ENCODE data around the gene MYLK2. TPM values are rescaled to one million over a fixed set of nuclear protein-coding genes. Genes with fewer than 3 reads are reported as not detected.
"Not testable (repeated sequence)": the region's sequence is repeated elsewhere in the genome, so short reads cannot be mapped to it uniquely, and the experiment has no call there.

The MYLK2 gene
- total RNA-seq, 1 donor from 2014 or later: 2.9 TPM

DNA sequence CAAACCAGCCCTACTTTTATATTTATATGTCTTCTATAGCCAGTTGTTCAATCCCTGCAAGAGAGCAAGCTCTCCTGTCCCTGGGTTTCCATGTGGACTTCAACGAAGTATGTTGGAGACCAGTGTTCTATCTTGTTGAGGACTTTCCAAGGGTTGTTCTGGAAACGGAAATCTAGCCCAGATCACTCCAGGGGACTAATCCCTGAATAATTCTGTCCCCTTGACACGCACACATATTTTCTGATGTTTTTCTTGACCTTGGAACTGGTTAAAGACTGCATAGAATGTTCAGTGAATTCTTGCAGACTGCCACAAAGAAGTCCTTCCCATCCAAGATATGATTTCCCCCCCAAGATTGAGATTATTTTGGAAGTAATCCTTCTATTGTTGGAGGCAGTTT lies 9.5 kb upstream of the MYLK2 start:
- no peak for DNase-seq (ENCODE audit: low spot score)
- peaks cover 76% of the 10 kb centered on the region for H3K4me1 Mint-ChIP-seq (ENCODE audit: low read depth)
- peak overlapping the region; percentile 99 for H3K27ac Mint-ChIP-seq (ENCODE audit: unreplicated experiment)
- H3K4me3 Mint-ChIP-seq (ENCODE audit: unreplicated experiment): no peak overlapping the region
- no peaks in the 10 kb centered on the region for H3K9me3 Mint-ChIP-seq (ENCODE audit: low read depth)
- H3K36me3 Mint-ChIP-seq (ENCODE audit: low read depth): peaks cover 3% of the 10 kb centered on the region
- TF ChIP-seq, protein P1, sequence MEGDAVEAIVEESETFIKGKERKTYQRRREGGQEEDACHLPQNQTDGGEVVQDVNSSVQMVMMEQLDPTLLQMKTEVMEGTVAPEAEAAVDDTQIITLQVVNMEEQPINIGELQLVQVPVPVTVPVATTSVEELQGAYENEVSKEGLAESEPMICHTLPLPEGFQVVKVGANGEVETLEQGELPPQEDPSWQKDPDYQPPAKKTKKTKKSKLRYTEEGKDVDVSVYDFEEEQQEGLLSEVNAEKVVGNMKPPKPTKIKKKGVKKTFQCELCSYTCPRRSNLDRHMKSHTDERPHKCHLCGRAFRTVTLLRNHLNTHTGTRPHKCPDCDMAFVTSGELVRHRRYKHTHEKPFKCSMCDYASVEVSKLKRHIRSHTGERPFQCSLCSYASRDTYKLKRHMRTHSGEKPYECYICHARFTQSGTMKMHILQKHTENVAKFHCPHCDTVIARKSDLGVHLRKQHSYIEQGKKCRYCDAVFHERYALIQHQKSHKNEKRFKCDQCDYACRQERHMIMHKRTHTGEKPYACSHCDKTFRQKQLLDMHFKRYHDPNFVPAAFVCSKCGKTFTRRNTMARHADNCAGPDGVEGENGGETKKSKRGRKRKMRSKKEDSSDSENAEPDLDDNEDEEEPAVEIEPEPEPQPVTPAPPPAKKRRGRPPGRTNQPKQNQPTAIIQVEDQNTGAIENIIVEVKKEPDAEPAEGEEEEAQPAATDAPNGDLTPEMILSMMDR (IDR thresholded peaks at IDR 0.05): no peak
- no peaks in the 10 kb centered on the region for H3K27me3 Mint-ChIP-seq (ENCODE audit: low read depth)

DNA sequence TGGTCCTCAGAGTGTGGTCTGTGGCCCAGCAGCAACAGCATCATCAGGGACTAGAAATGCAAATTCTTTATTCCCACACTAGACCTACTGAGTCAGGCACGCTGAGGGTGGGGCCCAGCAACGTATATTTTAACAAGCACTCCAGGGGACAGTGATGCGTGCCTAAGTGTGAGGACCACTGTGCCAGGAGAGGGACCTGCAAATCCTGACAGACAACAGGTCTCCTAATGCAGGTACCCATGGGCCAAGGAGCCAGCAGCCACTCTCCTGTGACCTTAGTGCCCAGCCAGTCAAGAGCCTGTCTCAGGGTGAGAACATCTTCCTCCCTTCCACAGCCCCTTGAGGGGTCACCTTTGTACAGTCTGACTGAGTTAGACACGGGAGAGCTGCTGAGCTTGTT lies 8.0 kb upstream of the MYLK2 start:
- peaks cover 77% of the 10 kb centered on the region for H3K4me1 Mint-ChIP-seq (ENCODE audit: low read depth)
- peak overlapping the region; percentile 99 for H3K27ac Mint-ChIP-seq (ENCODE audit: unreplicated experiment)
- H3K36me3 Mint-ChIP-seq (ENCODE audit: low read depth): peaks cover 3% of the 10 kb centered on the region
- no peaks in the 10 kb centered on the region for H3K9me3 Mint-ChIP-seq (ENCODE audit: low read depth)
- peak overlapping the region; percentile 14 for H3K4me3 Mint-ChIP-seq (ENCODE audit: unreplicated experiment)
- TF ChIP-seq, protein P1 (IDR thresholded peaks at IDR 0.05): no peak
- no peak for DNase-seq (ENCODE audit: low spot score)
- no peaks in the 10 kb centered on the region for H3K27me3 Mint-ChIP-seq (ENCODE audit: low read depth)

DNA sequence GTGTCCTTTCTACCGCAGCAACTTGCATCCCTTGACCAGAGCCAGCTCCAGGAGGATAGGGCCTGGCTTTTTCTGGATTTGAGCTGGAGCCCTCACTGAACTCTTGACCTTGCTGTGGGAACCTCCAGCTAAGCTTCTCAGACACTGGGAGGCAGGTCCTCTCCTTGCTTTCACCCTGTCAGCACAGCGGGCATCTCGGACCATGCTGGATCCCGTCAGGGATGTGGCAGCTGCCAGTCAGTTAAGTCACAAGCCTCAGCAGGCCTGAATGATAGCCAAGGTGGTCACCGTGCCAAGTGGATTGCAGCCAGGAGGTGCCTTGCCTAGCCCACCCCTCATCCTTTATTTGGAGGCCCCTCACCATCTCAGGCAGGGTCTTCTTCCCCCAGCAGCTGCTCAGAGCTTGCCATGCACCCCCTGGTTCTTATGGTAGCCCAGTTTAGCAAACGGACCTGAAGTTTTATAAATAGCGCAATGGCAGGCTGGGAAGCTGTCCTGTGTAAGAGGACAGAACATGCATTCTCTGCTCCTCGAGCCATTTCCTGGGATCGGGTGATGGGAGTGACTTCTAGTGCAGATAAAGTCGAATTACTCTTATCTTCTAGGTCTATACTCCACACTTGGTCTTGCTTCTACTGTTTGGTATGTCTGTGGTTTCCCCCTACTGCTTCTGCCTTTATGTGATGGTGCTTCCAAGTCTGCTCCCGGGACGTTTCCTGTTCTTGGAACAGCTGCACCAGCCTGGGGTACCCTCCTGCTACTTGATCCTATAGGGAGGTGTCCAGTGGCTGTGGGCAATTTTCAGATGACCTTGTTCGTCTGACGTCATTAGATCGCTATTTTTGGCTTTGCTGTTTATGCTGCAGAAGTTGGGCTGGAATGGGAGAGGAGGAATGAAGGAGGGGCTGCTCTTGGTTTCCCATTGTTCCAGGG lies 7.1 kb upstream of the MYLK2 start:
- Mint-ChIP-seq H3K4me3 (ENCODE audit: unreplicated experiment) (peak overlapping the region; percentile 41), H3K9me3 (ENCODE audit: low read depth) (no peaks in the 10 kb centered on the region), H3K4me1 (ENCODE audit: low read depth) (peaks cover 68% of the 10 kb centered on the region), H3K27ac (ENCODE audit: unreplicated experiment) (peak overlapping the region; percentile 99), H3K27me3 (ENCODE audit: low read depth) (no peaks in the 10 kb centered on the region), H3K36me3 (ENCODE audit: low read depth) (no peaks in the 10 kb centered on the region)
- TF ChIP-seq, protein P1 (IDR thresholded peaks at IDR 0.05): no peak
- DNase-seq (ENCODE audit: low spot score): no peak

DNA sequence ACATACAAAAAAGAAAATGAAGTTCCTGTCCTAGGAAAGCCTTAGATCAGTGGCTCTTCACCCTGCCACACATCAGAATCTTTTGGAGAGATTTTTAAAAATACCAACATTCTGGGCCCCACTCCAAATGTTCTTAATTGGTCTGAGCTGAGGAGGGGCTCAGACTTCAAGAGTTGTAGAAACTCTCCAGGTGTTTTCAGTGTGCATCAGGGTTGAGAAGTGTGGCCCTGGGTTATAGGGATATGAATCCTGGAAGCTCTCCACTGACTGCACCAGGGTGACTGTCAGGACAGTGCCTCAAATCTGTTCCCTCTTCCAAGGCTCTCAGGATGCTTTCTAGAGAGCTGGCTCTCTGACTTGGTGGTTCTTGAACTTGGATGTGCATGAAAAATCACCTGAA lies 5.5 kb upstream of the MYLK2 start:
- DNase-seq (ENCODE audit: low spot score): no peak
- TF ChIP-seq, protein P1 (IDR thresholded peaks at IDR 0.05): no peak
- Mint-ChIP-seq H3K27me3 (ENCODE audit: low read depth) (no peaks in the 10 kb centered on the region), H3K4me3 (ENCODE audit: unreplicated experiment) (no peak overlapping the region), H3K27ac (ENCODE audit: unreplicated experiment) (no peak overlapping the region), H3K9me3 (ENCODE audit: low read depth) (no peaks in the 10 kb centered on the region), H3K36me3 (ENCODE audit: low read depth) (no peaks in the 10 kb centered on the region), H3K4me1 (ENCODE audit: low read depth) (peaks cover 59% of the 10 kb centered on the region)

DNA sequence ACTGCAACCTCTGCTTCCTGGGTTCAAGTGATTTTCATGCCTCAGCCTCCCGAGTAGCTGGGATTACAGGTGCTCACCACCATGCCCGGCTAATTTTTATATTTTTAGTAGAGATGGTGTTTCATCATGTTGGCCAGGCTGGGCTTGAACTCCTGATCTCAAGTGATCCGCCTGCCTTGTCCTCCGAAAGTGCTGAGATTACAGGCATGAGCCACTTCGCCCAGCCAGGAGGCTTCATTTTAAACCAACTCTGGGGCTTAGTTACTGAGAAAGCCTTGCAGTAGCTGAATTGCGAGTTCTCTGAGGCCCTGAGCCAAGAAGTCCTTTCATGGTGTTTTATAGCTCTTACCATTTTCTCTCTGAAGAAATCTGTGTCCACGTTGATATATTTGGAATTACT lies 5.0 kb upstream of the MYLK2 start:
- not testable (repeated sequence) for H3K27me3 Mint-ChIP-seq (ENCODE audit: low read depth); H3K36me3 Mint-ChIP-seq (ENCODE audit: low read depth); H3K9me3 Mint-ChIP-seq (ENCODE audit: low read depth); H3K4me3 Mint-ChIP-seq (ENCODE audit: unreplicated experiment); H3K27ac Mint-ChIP-seq (ENCODE audit: unreplicated experiment); DNase-seq (ENCODE audit: low spot score)
- H3K4me1 Mint-ChIP-seq (ENCODE audit: low read depth): peaks cover 54% of the 10 kb centered on the region

Measured in chondrocyte (in vitro differentiated cells).